Measurements from ENCODE around the gene RIC1. TPM values are rescaled to one million over a fixed set of nuclear protein-coding genes. Genes with fewer than 3 reads are reported as not detected.

RIC1 gene
- polyA plus RNA-seq, 3 donors, result 13.4 to 36.4 (median 16.3) TPM

GRCh38 chr9:5611321-5612184 lies 17.4 kb upstream of the RIC1 start:
- H3K79me2 ChIP-seq (ENCODE audit: insufficient read depth, low read length), result peaks cover 31% of the 10 kb centered on the region
- WGBS (ENCODE audit: insufficient coverage), result 94% methylated on average over 3 of the region's 6 CpGs
- H3K4me2 ChIP-seq (replicated peaks; ENCODE audit: extremely low read depth, low read length, poor library complexity, severe bottlenecking), result no peak overlapping the region
- Mint-ChIP-seq H3K27ac (peak overlapping the region in 1 of 7 donors; percentile 37), H3K4me3 (no peak overlapping the region), H3K9me3 (peaks cover 0 to 1% (median 0%) of the 10 kb centered on the region in 7 donors), H3K27me3 (ENCODE audit: low read depth in 3 of 3) (peaks cover 0 to 1% (median 0%) of the 10 kb centered on the region in 3 donors), H3K4me1 (peaks cover 40% of the 10 kb centered on the region), H3K36me3 (peaks cover 3 to 12% of the 10 kb centered on the region in 2 donors)
- H3K4me3 ChIP-seq (replicated peaks in 1 of 3; ENCODE audit: low read depth in 2 of 3, low read length in 3 of 3), result no peak overlapping the region
- intact Hi-C loops (cut with micrococcal nuclease), result no loop called here
- DNase-seq, result no peak
- H3K9ac ChIP-seq (ENCODE audit: insufficient read depth, low read length, poor library complexity, severe bottlenecking), result no peak overlapping the region
- H4K20me1 ChIP-seq (ENCODE audit: insufficient read depth, low read length), result no peaks in the 10 kb centered on the region
- no peak overlapping the region for H2AFZ ChIP-seq (ENCODE audit: insufficient read depth, low read depth, low read length, poor library complexity, severe bottlenecking)
- no peak overlapping the region for H3K27ac ChIP-seq (ENCODE audit: low read depth in 1 of 2, low read length in 2 of 2)
- H3K4me1 ChIP-seq (ENCODE audit: control insufficient read depth in 1 of 2, insufficient read depth in 2 of 2, low read length in 2 of 2), result peaks cover 18 to 27% of the 10 kb centered on the region in 2 donors
- TF ChIP-seq, protein P1, sequence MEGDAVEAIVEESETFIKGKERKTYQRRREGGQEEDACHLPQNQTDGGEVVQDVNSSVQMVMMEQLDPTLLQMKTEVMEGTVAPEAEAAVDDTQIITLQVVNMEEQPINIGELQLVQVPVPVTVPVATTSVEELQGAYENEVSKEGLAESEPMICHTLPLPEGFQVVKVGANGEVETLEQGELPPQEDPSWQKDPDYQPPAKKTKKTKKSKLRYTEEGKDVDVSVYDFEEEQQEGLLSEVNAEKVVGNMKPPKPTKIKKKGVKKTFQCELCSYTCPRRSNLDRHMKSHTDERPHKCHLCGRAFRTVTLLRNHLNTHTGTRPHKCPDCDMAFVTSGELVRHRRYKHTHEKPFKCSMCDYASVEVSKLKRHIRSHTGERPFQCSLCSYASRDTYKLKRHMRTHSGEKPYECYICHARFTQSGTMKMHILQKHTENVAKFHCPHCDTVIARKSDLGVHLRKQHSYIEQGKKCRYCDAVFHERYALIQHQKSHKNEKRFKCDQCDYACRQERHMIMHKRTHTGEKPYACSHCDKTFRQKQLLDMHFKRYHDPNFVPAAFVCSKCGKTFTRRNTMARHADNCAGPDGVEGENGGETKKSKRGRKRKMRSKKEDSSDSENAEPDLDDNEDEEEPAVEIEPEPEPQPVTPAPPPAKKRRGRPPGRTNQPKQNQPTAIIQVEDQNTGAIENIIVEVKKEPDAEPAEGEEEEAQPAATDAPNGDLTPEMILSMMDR (IDR thresholded peaks at IDR 0.05), result no peak
- H3K9me3 ChIP-seq (replicated peaks in 1 of 2; ENCODE audit: control insufficient read depth in 1 of 2, insufficient read depth in 1 of 2, low read length in 2 of 2), result no peaks in the 10 kb centered on the region
- H3K27me3 ChIP-seq (ENCODE audit: control insufficient read depth in 2 of 2, insufficient read depth in 2 of 2, low read length in 2 of 2), result no peaks in the 10 kb centered on the region
- no peaks in the 10 kb centered on the region for H3K36me3 ChIP-seq (replicated peaks in 1 of 2; ENCODE audit: control insufficient read depth in 1 of 2, insufficient read depth in 2 of 2, low read length in 2 of 2)

- Mint-ChIP-seq H3K36me3 (peaks cover 3 to 12% of the 10 kb centered on the region in 2 donors), H3K9me3 (no peaks in the 10 kb centered on the region), H3K4me3 (no peak overlapping the region), H3K27ac (peak overlapping the region in 2 of 7 donors; percentile 23 to 42), H3K27me3 (ENCODE audit: low read depth in 3 of 3) (no peaks in the 10 kb centered on the region), H3K4me1 (peaks cover 42% of the 10 kb centered on the region)
- H3K9me3 ChIP-seq (replicated peaks in 1 of 2; ENCODE audit: control insufficient read depth in 1 of 2, insufficient read depth in 1 of 2, low read length in 2 of 2), result no peaks in the 10 kb centered on the region
- TF ChIP-seq, protein P1 (IDR thresholded peaks at IDR 0.05), result no peak
- DNase-seq, result no peak
- H3K9ac ChIP-seq (ENCODE audit: insufficient read depth, low read length, poor library complexity, severe bottlenecking), result no peak overlapping the region
- H3K4me3 ChIP-seq (replicated peaks in 1 of 3; ENCODE audit: low read depth in 2 of 3, low read length in 3 of 3), result no peak overlapping the region
- no peaks in the 10 kb centered on the region for H3K36me3 ChIP-seq (replicated peaks in 1 of 2; ENCODE audit: control insufficient read depth in 1 of 2, insufficient read depth in 2 of 2, low read length in 2 of 2)
- intact Hi-C loops (cut with micrococcal nuclease), result no loop called here
- peaks cover 37% of the 10 kb centered on the region for H3K79me2 ChIP-seq (ENCODE audit: insufficient read depth, low read length)
- H4K20me1 ChIP-seq (ENCODE audit: insufficient read depth, low read length), result no peaks in the 10 kb centered on the region
- H3K4me1 ChIP-seq (ENCODE audit: control insufficient read depth in 1 of 2, insufficient read depth in 2 of 2, low read length in 2 of 2), result peaks cover 23 to 33% of the 10 kb centered on the region in 2 donors
- H3K27me3 ChIP-seq (ENCODE audit: control insufficient read depth in 2 of 2, insufficient read depth in 2 of 2, low read length in 2 of 2), result no peaks in the 10 kb centered on the region
- H3K4me2 ChIP-seq (replicated peaks; ENCODE audit: extremely low read depth, low read length, poor library complexity, severe bottlenecking), result no peak overlapping the region
- H2AFZ ChIP-seq (ENCODE audit: insufficient read depth, low read depth, low read length, poor library complexity, severe bottlenecking), result no peak overlapping the region
- peak overlapping the region in 1 of 2 donors; percentile 58 for H3K27ac ChIP-seq (ENCODE audit: low read depth in 1 of 2, low read length in 2 of 2)
Observed at GRCh38 chr9:5612185-5612530, 16.7 kb upstream of the RIC1 start.
